Activated naive CD8-positive, alpha-beta T cell treated with anti-CD3 and anti-CD28 coated beads, Interleukin-2, amount 10 ng/mL, durations not matched to agents 7 days and 5 days (primary cell): ENCODE data around the gene FBN1. TPM values are rescaled to one million over a fixed set of nuclear protein-coding genes. Genes with fewer than 3 reads are reported as not detected.

Source experiments
- ATAC-seq: fragments of 150-1000 bp; cut with Tn5 transposase; one replicate; pipeline ENCODE4 v1.10.0; 2021; ENCODE audit warnings: low read depth, moderate library complexity
- POLR2A ChIA-PET: fragments of 350-600 bp; sonication (Branson Sonifier 250); formaldehyde crosslinking; loops from one replicate; lab custom pipeline; 2021; ENCODE audit warnings: antibody characterized with exemption; lab: Charles Lee
- DNase-seq: peaks from one replicate; pipeline ENCODE4 v3.0.0; 2021
- H3K27ac Mint-ChIP-seq: one replicate; pipeline ENCODE4 v1.8.0; 2022; ENCODE audit warnings: mild to moderate bottlenecking, mixed read lengths
- H3K27me3 Mint-ChIP-seq: one replicate; pipeline ENCODE4 v1.8.0; 2022; ENCODE audit warnings: mild to moderate bottlenecking, moderate library complexity, mixed read lengths
- H3K36me3 Mint-ChIP-seq: one replicate; pipeline ENCODE4 v1.8.0; 2021; ENCODE audit warnings: mild to moderate bottlenecking, mixed read lengths
- H3K4me1 Mint-ChIP-seq: one replicate; pipeline ENCODE4 v1.8.0; 2021; ENCODE audit warnings: mixed read lengths
- H3K4me3 Mint-ChIP-seq: one replicate; pipeline ENCODE4 v1.8.0; 2022; ENCODE audit warnings: mild to moderate bottlenecking, moderate library complexity, mixed read lengths
- H3K9me3 Mint-ChIP-seq: one replicate; pipeline ENCODE4 v1.8.0; 2021; ENCODE audit warnings: mixed read lengths
- total RNA-seq, 2 experiments: library from RNA; stranded (reverse); gene quantifications; one replicate each; pipeline ENCODE4 v1.2.3, GENCODE V29; 2021

Gene FBN1
- total RNA-seq, 2 experiments from 2014 or later = 0.43 to 0.75 TPM

- POLR2A ChIA-PET = no interaction called here
- Mint-ChIP-seq H3K27me3 (peaks cover 3% of the 10 kb centered on the region), H3K36me3 (no peaks in the 10 kb centered on the region), H3K4me1 (no peaks in the 10 kb centered on the region), H3K4me3 (no peak overlapping the region), H3K9me3 (no peaks in the 10 kb centered on the region), H3K27ac (no peak overlapping the region)
- no peak for DNase-seq
- no peak for ATAC-seq
These were observed 251.6 kb downstream of the FBN1 start for GRCh38 chr15:48393645-48394506.

GRCh38 chr15:48392356-48392755 lies 253.2 kb downstream of the FBN1 start:
- Mint-ChIP-seq H3K9me3 (no peaks in the 10 kb centered on the region), H3K27me3 (peaks cover 5% of the 10 kb centered on the region), H3K36me3 (no peaks in the 10 kb centered on the region), H3K4me3 (no peak overlapping the region), H3K27ac (no peak overlapping the region), H3K4me1 (no peaks in the 10 kb centered on the region)
- ATAC-seq (no peak), DNase-seq (no peak)
- POLR2A ChIA-PET = no interaction called here

- DNase-seq (no peak), ATAC-seq (no peak)
- peaks cover 5% of the 10 kb centered on the region for H3K27me3 Mint-ChIP-seq
- no peaks in the 10 kb centered on the region for H3K36me3 Mint-ChIP-seq
- H3K4me3 Mint-ChIP-seq = no peak overlapping the region
- H3K4me1 Mint-ChIP-seq = no peaks in the 10 kb centered on the region
- H3K9me3 Mint-ChIP-seq = no peaks in the 10 kb centered on the region
- H3K27ac Mint-ChIP-seq = no peak overlapping the region
- POLR2A ChIA-PET = no interaction called here
These were observed 253.6 kb downstream of the FBN1 start for GRCh38 chr15:48391950-48392349.

GRCh38 chr15:48389691-48390143 lies 255.8 kb downstream of the FBN1 start:
- Mint-ChIP-seq H3K27me3 (peaks cover 6% of the 10 kb centered on the region), H3K4me3 (no peak overlapping the region), H3K36me3 (no peaks in the 10 kb centered on the region), H3K4me1 (no peaks in the 10 kb centered on the region), H3K27ac (no peak overlapping the region), H3K9me3 (no peaks in the 10 kb centered on the region)
- DNase-seq (no peak), ATAC-seq (no peak)
- POLR2A ChIA-PET = no interaction called here

- H3K27me3 Mint-ChIP-seq = peaks cover 6% of the 10 kb centered on the region
- no peaks in the 10 kb centered on the region for H3K9me3 Mint-ChIP-seq
These were observed 256.6 kb downstream of the FBN1 start for GRCh38 chr15:48388910-48389309.

GRCh38 chr15:48388016-48388851 lies 257.3 kb downstream of the FBN1 start:
- no peaks in the 10 kb centered on the region for H3K4me1 Mint-ChIP-seq
- no peak overlapping the region for H3K4me3 Mint-ChIP-seq
- H3K36me3 Mint-ChIP-seq = no peaks in the 10 kb centered on the region
- DNase-seq (no peak), ATAC-seq (no peak)
- POLR2A ChIA-PET = no interaction called here
- H3K9me3 Mint-ChIP-seq = no peaks in the 10 kb centered on the region
- peaks cover 9% of the 10 kb centered on the region for H3K27me3 Mint-ChIP-seq
- no peak overlapping the region for H3K27ac Mint-ChIP-seq

More at GRCh38 chr15:48388910-48389309, 256.6 kb downstream of the FBN1 start:
- H3K4me3 Mint-ChIP-seq = no peak overlapping the region
- H3K27ac Mint-ChIP-seq = no peak overlapping the region
- POLR2A ChIA-PET = no interaction called here
- H3K36me3 Mint-ChIP-seq = no peaks in the 10 kb centered on the region
- ATAC-seq = no peak
- DNase-seq = no peak
- H3K4me1 Mint-ChIP-seq = no peaks in the 10 kb centered on the region

GRCh38 chr15:48385031-48385830 lies 260.3 kb downstream of the FBN1 start:
- Mint-ChIP-seq H3K36me3 (no peaks in the 10 kb centered on the region), H3K4me3 (no peak overlapping the region), H3K27me3 (peaks cover 9% of the 10 kb centered on the region), H3K27ac (no peak overlapping the region), H3K9me3 (no peaks in the 10 kb centered on the region), H3K4me1 (no peaks in the 10 kb centered on the region)
- ATAC-seq (no peak), DNase-seq (no peak)
- POLR2A ChIA-PET = interaction anchor here (0.5 kb wide), 1 partner anchor 66 kb away, joined by 3 read pairs; no protein-coding TSS in a partner anchor

- H3K27me3 Mint-ChIP-seq = peaks cover 9% of the 10 kb centered on the region
- no peaks in the 10 kb centered on the region for H3K4me1 Mint-ChIP-seq
- no peak overlapping the region for H3K4me3 Mint-ChIP-seq
- H3K27ac Mint-ChIP-seq = no peak overlapping the region
- DNase-seq = no peak
- no peak for ATAC-seq
- POLR2A ChIA-PET = interaction anchor here (0.5 kb wide), 1 partner anchor 66 kb away, joined by 3 read pairs; no protein-coding TSS in a partner anchor
- no peaks in the 10 kb centered on the region for H3K9me3 Mint-ChIP-seq
- H3K36me3 Mint-ChIP-seq = no peaks in the 10 kb centered on the region
These were observed 260.9 kb downstream of the FBN1 start for GRCh38 chr15:48384616-48385015.

GRCh38 chr15:48383031-48383430 lies 262.5 kb downstream of the FBN1 start:
- Mint-ChIP-seq H3K4me3 (no peak overlapping the region), H3K4me1 (no peaks in the 10 kb centered on the region), H3K27ac (no peak overlapping the region), H3K9me3 (no peaks in the 10 kb centered on the region), H3K27me3 (peaks cover 6% of the 10 kb centered on the region), H3K36me3 (no peaks in the 10 kb centered on the region)
- ATAC-seq = no peak
- DNase-seq = no peak
- POLR2A ChIA-PET = no interaction called here

GRCh38 chr15:48381861-48382260 lies 263.6 kb downstream of the FBN1 start:
- no peak for ATAC-seq
- H3K4me1 Mint-ChIP-seq = no peaks in the 10 kb centered on the region
- H3K36me3 Mint-ChIP-seq = no peaks in the 10 kb centered on the region
- POLR2A ChIA-PET = no interaction called here
- peaks cover 5% of the 10 kb centered on the region for H3K9me3 Mint-ChIP-seq
- peaks cover 6% of the 10 kb centered on the region for H3K27me3 Mint-ChIP-seq
- H3K4me3 Mint-ChIP-seq = no peak overlapping the region
- no peak overlapping the region for H3K27ac Mint-ChIP-seq
- no peak for DNase-seq

- no peak for ATAC-seq
- H3K36me3 Mint-ChIP-seq = no peaks in the 10 kb centered on the region
- H3K4me1 Mint-ChIP-seq = no peaks in the 10 kb centered on the region
- peaks cover 11% of the 10 kb centered on the region for H3K27me3 Mint-ChIP-seq
- H3K27ac Mint-ChIP-seq = no peak overlapping the region
- H3K9me3 Mint-ChIP-seq = peaks cover 5% of the 10 kb centered on the region
- DNase-seq = no peak
- H3K4me3 Mint-ChIP-seq = no peak overlapping the region
- POLR2A ChIA-PET = no interaction called here
These were observed 265.3 kb downstream of the FBN1 start for GRCh38 chr15:48380198-48380597.

- no peaks in the 10 kb centered on the region for H3K36me3 Mint-ChIP-seq
- no peaks in the 10 kb centered on the region for H3K4me1 Mint-ChIP-seq
- DNase-seq (no peak), ATAC-seq (no peak)
- H3K27ac Mint-ChIP-seq = no peak overlapping the region
- no peak overlapping the region for H3K4me3 Mint-ChIP-seq
- H3K27me3 Mint-ChIP-seq = peaks cover 18% of the 10 kb centered on the region
- H3K9me3 Mint-ChIP-seq = peaks cover 5% of the 10 kb centered on the region
- POLR2A ChIA-PET = no interaction called here
These were observed 269.7 kb downstream of the FBN1 start for GRCh38 chr15:48375767-48376166.

GRCh38 chr15:48374472-48374871 lies 271.0 kb downstream of the FBN1 start:
- H3K9me3 Mint-ChIP-seq = peaks cover 5% of the 10 kb centered on the region
- no peak for ATAC-seq
- peaks cover 20% of the 10 kb centered on the region for H3K27me3 Mint-ChIP-seq
- H3K36me3 Mint-ChIP-seq = no peaks in the 10 kb centered on the region
- no peaks in the 10 kb centered on the region for H3K4me1 Mint-ChIP-seq
- H3K27ac Mint-ChIP-seq = no peak overlapping the region
- no peak for DNase-seq
- POLR2A ChIA-PET = no interaction called here
- no peak overlapping the region for H3K4me3 Mint-ChIP-seq
